AG09319 (cell line): ENCODE data around the gene LPP.

Source experiments
- DNase-seq: peaks from one replicate; pipeline ENCODE4 v3.0.0-alpha.2; 2010; ENCODE audit warnings: low read depth; ENCODE audit errors: extremely low read depth
- TF ChIP-seq, protein P1 (sequence below): IDR thresholded peaks from 2 replicates; pipeline ENCODE4 v1.5.1; 2011; ENCODE audit warnings: low read depth, mild to moderate bottlenecking, inconsistent platforms, low read length, moderate library complexity

Gene LPP

DNA sequence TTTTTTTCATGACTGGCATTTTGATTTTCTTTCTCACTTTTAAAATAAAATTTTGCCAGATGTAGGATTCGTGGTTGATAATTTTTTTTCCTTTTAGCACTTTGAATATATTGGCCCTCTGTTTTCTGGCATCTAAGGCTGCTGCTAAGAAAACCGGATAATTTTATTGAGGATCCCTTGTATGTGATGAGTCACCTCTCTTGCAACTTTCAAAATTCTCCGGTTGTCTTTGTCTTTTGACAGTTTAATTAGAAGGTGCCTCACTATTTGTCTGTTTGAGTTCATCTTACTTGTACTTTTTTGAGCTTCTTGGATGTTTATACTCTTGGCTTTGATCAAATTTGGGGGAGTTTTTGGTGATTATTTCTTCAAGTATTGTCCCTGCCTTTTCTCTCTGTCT, 349.7 kb downstream of the LPP start:
- TF ChIP-seq, protein P1, sequence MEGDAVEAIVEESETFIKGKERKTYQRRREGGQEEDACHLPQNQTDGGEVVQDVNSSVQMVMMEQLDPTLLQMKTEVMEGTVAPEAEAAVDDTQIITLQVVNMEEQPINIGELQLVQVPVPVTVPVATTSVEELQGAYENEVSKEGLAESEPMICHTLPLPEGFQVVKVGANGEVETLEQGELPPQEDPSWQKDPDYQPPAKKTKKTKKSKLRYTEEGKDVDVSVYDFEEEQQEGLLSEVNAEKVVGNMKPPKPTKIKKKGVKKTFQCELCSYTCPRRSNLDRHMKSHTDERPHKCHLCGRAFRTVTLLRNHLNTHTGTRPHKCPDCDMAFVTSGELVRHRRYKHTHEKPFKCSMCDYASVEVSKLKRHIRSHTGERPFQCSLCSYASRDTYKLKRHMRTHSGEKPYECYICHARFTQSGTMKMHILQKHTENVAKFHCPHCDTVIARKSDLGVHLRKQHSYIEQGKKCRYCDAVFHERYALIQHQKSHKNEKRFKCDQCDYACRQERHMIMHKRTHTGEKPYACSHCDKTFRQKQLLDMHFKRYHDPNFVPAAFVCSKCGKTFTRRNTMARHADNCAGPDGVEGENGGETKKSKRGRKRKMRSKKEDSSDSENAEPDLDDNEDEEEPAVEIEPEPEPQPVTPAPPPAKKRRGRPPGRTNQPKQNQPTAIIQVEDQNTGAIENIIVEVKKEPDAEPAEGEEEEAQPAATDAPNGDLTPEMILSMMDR = no peak

DNA sequence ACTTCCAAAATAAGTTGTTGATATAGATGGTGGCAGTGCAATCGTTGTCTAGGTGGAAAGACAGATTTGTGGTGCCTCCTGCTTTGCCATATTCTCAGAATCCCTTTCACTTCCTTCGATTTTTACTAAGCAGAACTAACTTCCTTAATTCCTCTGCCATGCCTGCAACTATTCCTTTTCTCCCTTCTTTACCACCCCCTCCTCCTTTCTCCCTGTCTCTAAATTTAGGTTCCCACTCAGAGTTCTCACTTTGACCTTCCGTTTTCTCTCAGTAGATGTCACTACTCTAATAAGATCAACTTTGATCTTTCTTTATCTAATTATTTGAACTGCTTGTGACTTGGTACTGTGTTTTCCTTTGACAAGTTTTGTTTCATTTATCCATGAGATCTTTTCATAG, 351.2 kb downstream of the LPP start:
- DNase-seq = no peak
- TF ChIP-seq, protein P1 = no peak

More for the DNA sequence above, 349.7 kb downstream of the LPP start:
- DNase-seq = no peak

DNA sequence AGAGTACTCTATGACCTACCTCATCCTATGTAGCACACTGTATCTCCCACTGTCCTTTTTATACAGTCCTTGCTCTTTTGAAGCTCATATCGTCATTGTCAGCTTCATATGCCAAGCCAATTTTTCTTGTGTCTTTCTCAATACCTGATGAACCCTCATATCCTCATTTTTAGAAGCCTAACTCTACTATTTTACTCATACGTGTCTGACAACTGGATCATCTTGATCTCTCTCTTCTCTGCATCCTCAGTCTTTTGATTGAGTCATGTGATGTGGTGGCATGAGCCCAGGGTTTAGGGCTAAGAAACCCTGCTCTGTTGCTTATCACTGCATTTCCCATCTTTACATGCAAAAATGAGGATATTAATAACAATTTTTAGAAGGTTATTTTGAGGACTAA, 352.0 kb downstream of the LPP start:
- TF ChIP-seq, protein P1 = no peak
- no peak for DNase-seq

DNA sequence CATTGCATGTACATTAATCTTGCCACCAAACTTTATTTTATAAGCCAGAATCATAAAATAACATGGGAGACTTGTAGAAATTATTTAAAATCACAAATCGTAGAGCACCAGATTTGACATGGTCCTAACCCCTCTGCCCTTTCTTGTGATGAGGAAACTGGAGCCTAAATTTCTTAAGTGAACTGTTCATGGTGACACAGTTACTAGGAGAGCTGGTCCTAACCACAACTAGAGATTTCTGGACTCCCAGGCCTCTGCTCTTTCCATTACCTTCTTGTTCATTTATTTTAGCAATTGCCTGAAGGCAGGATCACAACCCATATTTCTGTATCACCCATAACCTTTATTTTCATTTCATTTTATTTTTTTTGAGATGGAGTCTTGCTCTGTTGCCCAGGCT, 352.5 kb downstream of the LPP start:
- DNase-seq = no peak
- TF ChIP-seq, protein P1 = no peak

DNA sequence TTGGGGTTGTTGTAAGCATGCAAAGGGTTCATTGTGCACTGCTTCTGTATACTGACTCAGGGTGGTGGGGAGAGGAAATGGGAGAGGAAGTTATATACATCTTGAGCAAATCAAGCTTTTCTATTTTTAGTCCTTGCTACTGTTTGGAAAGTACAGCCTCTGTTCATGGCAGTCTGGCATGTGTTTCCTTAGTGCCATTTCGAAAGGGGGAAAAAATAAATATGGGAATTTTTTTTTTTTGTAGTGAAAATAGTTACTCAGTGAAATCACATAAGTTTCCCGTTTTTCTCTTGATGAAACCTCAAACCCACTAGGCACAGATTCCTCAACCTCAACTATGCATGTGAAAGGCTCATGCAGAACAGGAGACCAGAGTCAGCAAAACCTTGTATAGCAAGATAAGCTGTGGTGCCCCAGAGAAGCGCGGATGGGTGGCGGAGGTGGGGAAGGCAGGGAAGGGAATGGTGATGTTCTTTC, 353.3 kb downstream of the LPP start:
- TF ChIP-seq, protein P1 = no peak
- DNase-seq = peak; percentile 79

DNA sequence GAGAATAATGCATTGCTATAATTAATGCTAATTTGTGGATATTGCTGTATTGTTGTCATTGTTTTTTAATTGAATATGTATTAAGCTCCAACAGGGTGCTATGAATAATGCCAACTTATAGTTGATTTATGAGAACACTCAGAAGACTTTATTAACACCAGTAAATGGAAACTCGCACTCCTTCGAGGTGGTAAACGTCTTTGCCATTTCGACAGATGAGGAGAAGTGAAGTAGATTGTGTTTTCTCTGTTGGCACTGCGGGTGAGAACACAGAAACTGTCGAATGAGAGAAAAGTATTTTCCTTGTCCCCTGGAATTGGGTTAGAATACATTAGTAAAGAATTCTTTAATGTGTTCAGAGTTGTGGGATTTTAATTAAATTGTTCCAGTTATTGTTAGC, 354.5 kb downstream of the LPP start:
- no peak for DNase-seq
- TF ChIP-seq, protein P1 = no peak

DNA sequence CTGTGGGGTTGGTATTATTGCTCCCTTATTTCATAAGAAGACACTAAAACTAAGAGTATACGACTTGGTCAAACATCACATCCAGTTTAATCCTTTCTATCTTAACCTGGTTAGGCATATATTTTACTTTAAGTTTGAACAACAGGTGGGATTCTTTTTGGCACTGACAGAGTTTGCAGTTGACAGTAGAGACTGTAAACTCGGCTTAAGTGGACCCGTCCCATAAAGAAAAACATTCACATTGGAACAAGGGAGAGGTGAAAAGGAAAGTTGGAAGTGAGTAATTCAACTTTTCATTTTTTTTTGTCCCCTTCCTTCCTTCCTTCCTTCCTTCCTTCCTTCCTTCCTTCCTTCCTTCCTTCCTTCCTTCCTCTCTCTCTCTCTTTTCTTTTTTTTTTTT, 355.4 kb downstream of the LPP start:
- TF ChIP-seq, protein P1 = no peak
- DNase-seq = no peak
